Stimulated activated CD4-positive, alpha-beta T cell treated with anti-CD3 and anti-CD28 coated beads, TNF-alpha, amount 100 ng/mL, for 24 hours (primary cell): Measurements from ENCODE around the gene SLC25A12.
"Not testable (repeated sequence)": the region's sequence is repeated elsewhere in the genome, so short reads cannot be mapped to it uniquely, and the experiment has no call there.

Source experiments
- DNase-seq, 3 experiments: peaks; one replicate each; pipeline ENCODE4 v3.0.0-alpha.2; 2020; ENCODE audit warnings: low read depth in 3 of 3

The SLC25A12 gene

GRCh38 chr2:171893824-171894611 lies at the start of gene SLC25A12:
Gene SLC25A12, minus strand, starts transcription at chr2:171894244. Its CDS starts 30 bp downstream, at chr2:171894214.
- peak; percentile 52 to 75 (median 62) for DNase-seq

- DNase-seq: no peak
Measured at GRCh38 chr2:171941316-171941699, 47.3 kb upstream of the SLC25A12 start.

- no peak for DNase-seq
Measured at GRCh38 chr2:171939743-171940071, 45.7 kb upstream of the SLC25A12 start.

- no peak for DNase-seq
Measured at GRCh38 chr2:171939058-171939742, 45.2 kb upstream of the SLC25A12 start.

GRCh38 chr2:171930385-171930784 lies 36.3 kb upstream of the SLC25A12 start:
- DNase-seq: no peak

GRCh38 chr2:171924170-171924942 lies 30.3 kb upstream of the SLC25A12 start:
- no peak for DNase-seq

GRCh38 chr2:171923206-171923605 lies 29.2 kb upstream of the SLC25A12 start:
- no peak for DNase-seq

- DNase-seq: peak; percentile 97
Measured at GRCh38 chr2:171922230-171923022, 28.4 kb upstream of the SLC25A12 start, which contains the start of gene HAT1. Gene HAT1, plus strand, starts transcription at chr2:171922461. Its CDS starts 40 bp downstream, at chr2:171922501.

- no peak for DNase-seq
Measured at GRCh38 chr2:171921970-171922229, 27.9 kb upstream of the SLC25A12 start.

- DNase-seq: no peak
Measured at GRCh38 chr2:171919453-171919852, 25.4 kb upstream of the SLC25A12 start.

- no peak for DNase-seq
Measured at GRCh38 chr2:171913517-171913916, 19.5 kb upstream of the SLC25A12 start.

- no peak for DNase-seq
Measured at GRCh38 chr2:171910494-171910893, 16.4 kb upstream of the SLC25A12 start.

- DNase-seq: no peak
Measured at GRCh38 chr2:171909266-171909665, 15.2 kb upstream of the SLC25A12 start.

GRCh38 chr2:171908235-171908634 lies 14.2 kb upstream of the SLC25A12 start:
- DNase-seq: no peak

- DNase-seq: no peak
Measured at GRCh38 chr2:171902840-171903420, 8.9 kb upstream of the SLC25A12 start.

- DNase-seq: not testable (repeated sequence)
Measured at GRCh38 chr2:171899623-171900282, 5.7 kb upstream of the SLC25A12 start.

- no peak for DNase-seq
Measured at GRCh38 chr2:171895786-171896185, 1.7 kb upstream of the SLC25A12 start.

- no peak for DNase-seq
Measured at GRCh38 chr2:171894612-171894947, 536 bp upstream of the SLC25A12 start.

- DNase-seq: no peak
Measured at GRCh38 chr2:171893196-171893823, 734 bp downstream of the SLC25A12 start.

- no peak for DNase-seq
Measured at GRCh38 chr2:171889808-171890207, 4.2 kb downstream of the SLC25A12 start.

GRCh38 chr2:171889333-171889732 lies 4.7 kb downstream of the SLC25A12 start:
- no peak for DNase-seq
